HepG2 (cell line): ENCODE measurements around the gene CNTN4.

Experiments
- CTCF ChIP-seq: sonication (generic); formaldehyde crosslinking; IDR thresholded peaks from 2 replicates; pipeline ENCODE4 v1.5.0; 2020; ENCODE audit warnings: mild to moderate bottlenecking, missing genetic modification reagents, moderate library complexity
- DMTF1 ChIP-seq: sonication (generic); formaldehyde crosslinking; IDR thresholded peaks from 2 replicates; pipeline ENCODE4 v1.4.0; 2020; ENCODE audit warnings: mild to moderate bottlenecking, missing genetic modification reagents
- ETS1 ChIP-seq: sonication (generic); formaldehyde crosslinking; IDR thresholded peaks from 2 replicates; pipeline ENCODE4 v1.4.0; 2020; ENCODE audit warnings: missing genetic modification reagents
- FOXK1 ChIP-seq: sonication (generic); formaldehyde crosslinking; IDR thresholded peaks from 2 replicates; pipeline ENCODE4 v1.4.0; 2020; ENCODE audit warnings: low read depth, missing genetic modification reagents, borderline replicate concordance
- MAFK ChIP-seq, 2 experiments: IDR thresholded peaks in 1 of 2; conservative IDR thresholded peaks in 1 of 2; 2 replicates each; pipeline ENCODE4 v1.6.1; 2011; ENCODE audit warnings: improper control_type of control experiment in 2 of 2, low read length in 2 of 2
- NR3C1 ChIP-seq: sonication (generic); formaldehyde crosslinking; IDR thresholded peaks from 2 replicates; pipeline ENCODE4 v1.4.0; 2020; ENCODE audit warnings: missing genetic modification reagents
- PBX2 ChIP-seq: IDR thresholded peaks from 2 replicates; pipeline ENCODE4 v1.6.1; 2016; ENCODE audit warnings: control low read depth

GRCh38 chr3:2536575-2536974 is 437.9 kb downstream of the CNTN4 start:
- TF ChIP-seq MAFK (conservative IDR thresholded peaks at IDR 0.05 in 1 of 2, IDR thresholded peaks at IDR 0.05 in 1 of 2; ENCODE audit: low read length in 2 of 2) (peak; percentile 69 to 83), PBX2 (CRISPR knock-in tag) (no peak), NR3C1 (CRISPR knock-in tag) (no peak), DMTF1 (CRISPR knock-in tag) (no peak), ETS1 (CRISPR knock-in tag) (no peak), CTCF (CRISPR knock-in tag) (no peak), FOXK1 (no peak)
